C1 segment of cervical spinal cord (tissue), 14 donors: ENCODE data around the gene SETD9.

ENCODE experiments used
- DNase-seq, 14 donors: peaks; one replicate each; lab custom pipeline; 2025; lab: John Stamatoyannopoulos, UW

Gene SETD9

DNA sequence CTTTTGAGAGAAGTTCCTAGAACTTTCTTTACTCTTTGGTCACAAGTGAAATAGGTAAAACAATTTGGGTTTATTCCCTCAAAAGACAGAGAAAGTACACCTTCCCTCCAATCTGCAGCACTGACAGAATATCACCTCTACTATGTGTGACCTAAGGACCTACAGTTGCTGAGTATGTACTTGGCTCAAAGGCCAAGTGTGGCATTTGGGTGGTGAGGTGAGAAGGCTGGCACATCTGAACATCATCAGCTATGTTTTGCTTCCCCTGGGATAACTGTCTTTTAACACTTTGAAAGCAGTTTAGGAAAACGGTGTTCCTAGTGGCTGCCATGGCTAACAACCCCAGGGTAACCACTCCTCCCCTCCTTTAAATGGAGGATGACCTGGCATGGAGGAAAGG is 24.9 kb downstream of the SETD9 start:
- no peak for DNase-seq

DNA sequence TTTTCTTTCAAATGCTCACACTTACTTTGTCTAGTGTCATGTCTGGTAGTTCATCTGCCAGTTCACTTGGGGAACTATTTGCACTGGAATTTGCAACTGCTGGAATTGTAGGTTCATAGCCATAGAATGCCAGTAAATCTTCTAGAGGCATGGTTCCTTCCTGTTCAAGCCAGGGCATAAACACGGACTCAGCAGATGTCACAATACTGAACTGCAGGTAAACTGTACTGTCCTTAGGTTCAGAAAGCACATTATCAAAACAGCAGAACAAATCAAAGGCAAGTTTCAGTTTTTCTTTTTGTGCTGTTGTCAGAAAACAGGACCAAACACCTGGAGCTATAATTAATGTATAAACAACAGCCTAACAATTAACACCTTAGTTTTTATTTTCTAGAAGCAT is 29.5 kb downstream of the SETD9 start:
- DNase-seq: no peak

DNA sequence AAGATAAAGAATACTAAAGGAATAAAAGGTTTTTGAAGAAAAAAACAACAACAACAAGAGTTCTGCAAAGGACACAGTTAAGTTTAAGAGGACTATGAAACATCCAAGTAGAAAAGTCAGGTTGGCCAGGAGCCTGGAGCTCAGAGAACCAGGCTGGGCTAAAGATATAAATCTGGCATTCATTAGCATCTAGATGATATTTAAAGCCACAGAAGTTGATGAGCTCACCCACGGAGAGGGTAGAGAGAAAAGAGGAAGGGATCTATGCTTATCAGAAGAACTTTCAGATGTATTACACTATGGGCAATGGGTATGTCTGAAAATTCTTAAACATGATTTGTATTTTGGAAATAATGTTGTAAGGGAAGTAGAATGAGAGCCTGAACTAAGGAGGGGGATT is 32.6 kb downstream of the SETD9 start:
- DNase-seq: no peak

DNA sequence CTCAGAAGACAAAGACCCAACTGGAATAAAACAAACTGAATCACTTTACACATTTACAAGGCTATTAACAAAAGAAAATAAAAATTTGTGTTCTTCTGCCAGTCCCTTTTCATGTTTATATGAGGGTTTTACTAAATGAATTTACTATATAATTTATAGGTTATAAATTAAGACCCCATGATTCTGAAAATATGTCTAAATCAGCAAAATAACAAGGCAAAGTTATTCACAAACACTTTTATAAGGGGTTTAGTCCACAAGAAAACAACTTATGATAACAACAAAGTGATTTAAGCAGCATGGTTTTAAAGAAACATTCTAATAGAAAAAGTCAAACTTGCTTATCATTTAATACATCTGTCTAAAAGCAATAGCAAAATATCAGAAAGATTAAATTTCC is 37.7 kb downstream of the SETD9 start:
- no peak for DNase-seq

DNA sequence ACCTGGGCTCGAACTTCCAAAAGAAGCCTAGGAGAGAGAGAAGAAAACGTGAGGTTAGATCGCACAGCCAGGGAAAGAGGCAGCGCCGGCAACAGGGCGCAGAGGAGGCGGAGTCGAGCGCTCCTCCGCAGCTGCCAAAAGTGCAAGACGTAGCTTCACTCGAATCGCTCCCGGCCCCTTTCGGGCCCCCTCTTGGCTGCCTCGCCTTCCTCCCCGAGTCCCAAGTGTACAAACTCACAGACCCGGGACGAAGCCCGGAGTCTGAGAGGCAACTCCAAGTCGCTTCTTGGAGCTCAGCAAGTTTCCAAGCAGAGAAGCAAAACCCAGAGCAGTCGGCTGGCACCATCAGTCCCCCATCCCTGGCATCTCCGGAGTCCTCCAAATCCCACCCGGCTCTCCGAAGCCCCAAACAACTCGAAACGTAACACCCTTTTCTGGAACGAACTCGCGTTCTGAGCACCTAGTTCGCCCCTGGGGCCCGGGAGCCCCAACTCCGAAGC is 41.3 kb downstream of the SETD9 start:
- DNase-seq: peak in 12 of 14 donors; percentile 16 to 77 (median 53)

DNA sequence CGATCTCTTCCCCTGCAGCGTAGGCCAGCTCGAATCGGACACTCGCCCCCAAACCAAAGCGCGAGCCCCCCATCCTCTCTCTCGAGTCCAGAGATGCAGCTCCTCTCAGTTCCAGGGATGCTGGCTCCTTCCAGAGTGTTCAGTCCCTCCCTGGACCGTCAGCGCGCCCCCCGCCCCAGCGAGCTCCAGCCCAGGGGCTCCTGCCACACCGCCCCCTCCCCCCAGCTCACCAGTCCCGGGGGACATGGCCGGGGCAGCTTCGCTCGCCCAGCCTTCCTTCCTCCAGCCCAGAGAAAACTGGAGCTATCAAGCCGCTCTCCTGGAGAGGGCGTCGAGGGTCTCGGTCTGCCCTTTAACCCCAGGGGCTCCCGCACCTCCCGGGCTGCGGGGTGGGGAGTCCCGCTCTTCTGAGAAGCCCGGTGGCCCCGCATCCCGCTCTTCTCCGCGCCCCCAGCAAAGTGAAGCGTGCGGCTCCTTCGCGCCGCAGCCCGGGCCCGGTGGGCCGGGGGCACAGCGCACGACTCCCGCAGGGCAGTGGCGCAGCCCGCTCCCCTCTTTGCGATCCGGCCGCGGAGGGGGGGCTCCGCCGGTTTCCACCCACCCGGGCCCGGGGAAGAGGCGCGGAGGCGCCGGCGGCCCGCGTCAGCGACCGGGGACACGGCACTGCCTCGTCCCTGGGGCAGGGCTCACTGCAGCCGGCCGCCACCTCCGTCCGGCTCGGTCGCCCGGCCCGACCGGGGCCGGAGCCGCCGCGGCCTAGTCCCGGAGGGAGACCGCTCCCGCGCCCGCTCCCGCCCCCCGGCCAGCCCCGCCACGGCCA is 41.9 kb downstream of the SETD9 start:
- DNase-seq: peak in 13 of 14 donors; percentile 23 to 87 (median 54)

DNA sequence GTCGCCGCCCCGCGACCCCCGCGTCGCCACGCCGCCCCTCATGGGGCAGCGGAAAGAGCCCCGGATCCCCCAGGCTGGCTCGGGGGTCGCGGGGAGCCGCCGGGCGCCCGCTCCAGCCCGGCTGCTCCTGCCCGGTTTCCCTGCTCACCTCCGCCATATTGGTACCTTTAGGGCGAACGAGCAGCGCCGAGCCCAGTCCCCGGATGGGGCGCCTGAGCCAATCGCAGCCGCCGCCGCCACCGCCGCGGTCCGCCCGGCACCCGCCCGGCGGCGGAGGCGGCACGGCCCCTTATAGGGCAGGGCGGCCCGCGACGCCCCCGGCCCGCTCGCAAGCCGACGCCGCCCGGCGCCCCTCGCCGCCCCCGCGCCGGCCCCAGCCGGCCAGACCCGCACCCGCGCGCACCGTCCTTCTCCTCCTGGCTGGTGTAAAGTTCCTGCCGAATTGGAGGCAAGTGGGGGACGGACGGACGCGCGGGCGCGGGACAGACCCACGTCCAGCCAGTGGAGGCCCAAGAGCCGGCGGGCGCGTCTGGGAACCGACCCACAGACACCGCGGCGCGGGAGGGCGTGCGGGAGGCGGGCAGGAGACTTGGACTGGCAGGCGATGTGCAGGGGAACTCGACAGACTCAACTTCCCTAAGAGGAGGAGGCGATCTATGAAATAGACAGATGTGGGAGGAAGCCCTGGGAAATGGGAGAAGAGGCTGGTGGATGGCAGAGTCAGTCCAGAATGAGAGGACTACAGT is 42.7 kb downstream of the SETD9 start, which contains the start of gene MIER3:
TSS of gene MIER3 (minus strand) at position 178 of the 746 bp plus-strand sequence. CDS start at position 157, 21 bp downstream.
- peak; percentile 11 to 87 (median 68) for DNase-seq

DNA sequence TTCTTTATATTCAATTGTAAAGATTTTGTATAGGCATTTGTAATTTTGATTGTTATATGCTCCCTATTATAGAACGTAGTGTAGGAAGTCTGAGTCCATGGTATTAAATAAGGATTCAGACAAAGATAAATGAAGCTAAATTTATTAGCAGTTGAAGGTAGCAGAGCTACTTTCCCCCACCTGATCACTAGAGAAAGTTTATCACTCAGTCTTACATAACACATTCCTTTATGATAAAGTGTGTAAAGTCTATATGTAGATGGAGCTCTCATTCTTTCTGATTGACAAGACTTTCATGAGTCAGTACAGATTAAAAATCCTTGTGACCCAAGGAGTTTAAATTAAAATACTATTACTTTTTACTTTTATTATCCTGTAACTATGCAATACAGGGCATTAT is 44.9 kb downstream of the SETD9 start:
- DNase-seq: no peak

DNA sequence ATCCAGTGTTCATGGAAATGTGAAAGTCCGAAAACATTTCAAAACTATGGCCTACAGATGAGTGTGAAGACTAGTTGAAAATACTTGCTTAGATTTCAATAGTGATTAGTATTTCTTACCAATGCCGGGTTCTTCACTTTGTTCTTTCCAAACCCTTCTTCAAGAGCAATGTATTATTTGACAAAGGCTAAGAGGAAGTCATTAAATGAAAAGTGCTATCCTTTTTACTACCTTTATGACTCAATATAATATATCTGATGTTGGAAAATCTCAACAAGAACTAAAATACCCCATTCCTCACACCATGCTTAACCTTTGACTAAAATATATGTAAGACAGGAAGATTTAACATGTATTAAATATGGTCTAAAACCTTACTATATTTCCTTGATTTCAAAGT is 49.2 kb downstream of the SETD9 start:
- DNase-seq: no peak

DNA sequence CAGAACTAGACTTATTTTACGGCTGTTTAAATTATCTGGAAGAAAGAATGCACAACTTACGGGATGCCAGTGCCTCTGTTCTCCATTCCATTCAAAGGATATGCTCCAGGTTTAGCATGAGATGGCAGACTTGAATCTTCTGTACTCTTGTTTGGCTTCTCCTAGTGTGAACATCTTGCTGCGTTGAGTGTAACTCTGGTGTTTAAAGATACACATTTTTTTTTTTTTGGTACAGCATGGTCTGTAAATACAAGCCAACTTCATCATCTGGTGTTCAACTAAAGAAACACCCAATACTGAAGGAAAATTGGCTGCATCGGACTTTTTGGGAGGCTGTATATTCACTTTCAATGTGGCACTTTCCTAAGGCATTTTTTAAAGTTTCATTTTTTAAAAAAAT is 49.9 kb downstream of the SETD9 start:
- no peak for DNase-seq

DNA sequence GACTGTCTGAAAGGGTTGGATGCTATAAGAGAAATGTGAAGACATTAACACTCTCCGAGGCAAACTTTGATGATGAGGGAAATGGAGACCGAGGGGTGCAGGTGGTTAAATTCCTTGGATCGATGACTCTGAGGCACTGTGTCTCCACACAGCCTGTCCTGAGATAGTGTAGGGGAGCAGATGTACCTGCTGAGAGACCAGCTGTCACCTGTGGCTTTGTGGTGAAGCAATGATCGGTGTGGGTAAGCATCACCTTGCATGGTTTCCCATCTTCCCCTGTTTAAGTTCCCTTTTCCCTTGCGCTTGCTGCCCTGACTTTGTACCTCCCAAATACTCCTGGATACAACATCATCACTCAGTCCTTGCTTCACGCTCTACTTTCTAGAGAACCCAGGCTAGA is 52.4 kb downstream of the SETD9 start:
- peak in 1 of 14 donors; percentile 90 for DNase-seq

DNA sequence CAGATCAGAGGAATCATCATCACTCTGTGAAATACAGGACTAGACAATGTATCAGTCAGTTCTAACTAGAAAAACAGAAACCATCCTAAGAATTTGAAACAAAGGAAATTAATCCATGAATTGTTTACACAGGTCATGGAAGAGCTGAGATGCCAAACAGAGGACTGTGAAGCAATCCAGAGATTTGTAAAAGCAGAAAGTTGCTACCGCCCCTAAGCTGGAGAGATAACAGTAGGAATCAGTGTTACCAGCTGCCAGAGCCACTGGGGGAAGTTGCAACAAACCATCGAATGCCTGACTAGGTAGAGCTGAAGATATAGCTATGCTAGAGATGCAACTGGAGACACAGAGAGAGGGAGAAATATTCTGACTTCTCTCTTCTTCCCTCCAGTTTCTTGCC is 52.9 kb downstream of the SETD9 start:
- DNase-seq: peak in 1 of 14 donors; percentile 52

DNA sequence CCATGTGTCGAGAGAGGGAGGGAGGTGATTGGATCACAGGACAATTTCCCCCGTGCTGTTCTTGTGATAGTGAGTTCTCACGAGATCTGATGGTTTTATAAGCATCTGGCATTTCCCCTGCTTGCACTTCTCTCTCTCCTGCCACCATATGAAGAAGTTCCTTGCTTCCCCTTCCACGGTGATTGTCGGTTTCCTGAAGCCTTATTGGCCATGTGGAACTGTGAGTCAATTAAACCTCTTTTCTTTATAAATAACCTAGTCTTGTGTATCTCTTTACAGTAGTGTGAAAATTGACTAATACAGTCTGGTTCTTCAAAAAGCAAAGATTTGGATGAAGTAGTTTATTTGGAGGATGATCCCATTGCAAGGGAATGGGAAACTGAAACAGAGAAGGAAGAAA is 53.9 kb downstream of the SETD9 start:
- DNase-seq: no peak

DNA sequence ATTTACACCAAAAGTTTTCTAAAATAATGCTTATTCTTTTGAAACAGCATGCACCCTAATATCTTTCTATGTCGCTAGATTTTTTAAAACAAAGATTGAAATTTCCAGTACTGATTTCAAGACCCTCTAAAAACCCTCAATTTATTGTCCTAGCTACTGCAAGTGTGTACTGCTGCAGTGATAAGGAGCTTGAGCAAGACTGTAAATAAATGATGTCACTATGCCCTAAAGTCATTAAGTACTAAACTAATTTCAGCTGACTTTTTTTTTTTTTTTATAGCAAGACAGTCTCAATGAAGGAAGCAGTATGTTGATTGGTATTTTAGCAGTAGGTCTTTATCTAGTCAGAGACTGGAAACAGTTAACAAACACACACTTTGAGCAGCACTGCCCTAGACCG is 54.8 kb downstream of the SETD9 start:
- no peak for DNase-seq
